Medulla oblongata (tissue), 1 donor: ENCODE measurements around the gene ARSG.
A peak's percentile ranks its signal among the peaks of the same experiment; 100 is the strongest.
"Not testable (repeated sequence)": the region's sequence is repeated elsewhere in the genome, so short reads cannot be mapped to it uniquely, and the experiment has no call there.

Experiments
- DNase-seq: peaks from one replicate; pipeline ENCODE4 v3.0.0-alpha.2; 2015; ENCODE audit errors: extremely low spot score

The ARSG gene

GRCh38 chr17:68290955-68291835 lies at the start of gene ARSG, which contains the start of gene SLC16A6:
Gene ARSG (plus strand): TSS chr17:68291495. CDS start chr17:68307494, 15,999 bp downstream.
Gene SLC16A6 (minus strand): TSS chr17:68291127. CDS start chr17:68278320, 12,807 bp downstream.
- DNase-seq: peak; percentile 43

GRCh38 chr17:68246271-68247028 lies 44.8 kb upstream of the ARSG start:
- no peak for DNase-seq

- DNase-seq: peak; percentile 96
These were observed 43.7 kb upstream of the ARSG start, which contains the start of gene AMZ2 for GRCh38 chr17:68247445-68248198. Gene AMZ2 (plus strand): TSS chr17:68248043. CDS start chr17:68250188, 2,145 bp downstream.

GRCh38 chr17:68248199-68248825 lies 43.0 kb upstream of the ARSG start:
- peak; percentile 77 for DNase-seq

- DNase-seq: peak; percentile 42
These were observed 42.4 kb upstream of the ARSG start for GRCh38 chr17:68248891-68249290.

- no peak for DNase-seq
These were observed 41.9 kb upstream of the ARSG start for GRCh38 chr17:68249354-68249765.

- DNase-seq: not testable (repeated sequence)
These were observed 37.9 kb upstream of the ARSG start for GRCh38 chr17:68253426-68253825.

GRCh38 chr17:68255151-68255550 lies 36.1 kb upstream of the ARSG start:
- DNase-seq: no peak

- DNase-seq: no peak
These were observed 35.4 kb upstream of the ARSG start for GRCh38 chr17:68255731-68256538.

GRCh38 chr17:68256701-68257100 lies 34.6 kb upstream of the ARSG start:
- DNase-seq: not testable (repeated sequence)

- DNase-seq: no peak
These were observed 33.4 kb upstream of the ARSG start for GRCh38 chr17:68257934-68258333.

- DNase-seq: not testable (repeated sequence)
These were observed 32.2 kb upstream of the ARSG start for GRCh38 chr17:68258890-68259647.

- DNase-seq: not testable (repeated sequence)
These were observed 31.7 kb upstream of the ARSG start for GRCh38 chr17:68259648-68259951.

GRCh38 chr17:68260051-68260762 lies 31.1 kb upstream of the ARSG start:
- DNase-seq: no peak

GRCh38 chr17:68262467-68262866 lies 28.8 kb upstream of the ARSG start:
- not testable (repeated sequence) for DNase-seq

GRCh38 chr17:68263101-68263681 lies 28.1 kb upstream of the ARSG start:
- peak; percentile 44 for DNase-seq

- not testable (repeated sequence) for DNase-seq
These were observed 25.5 kb upstream of the ARSG start for GRCh38 chr17:68265833-68266232.

GRCh38 chr17:68273722-68274121 lies 17.6 kb upstream of the ARSG start:
- DNase-seq: peak; percentile 35

- DNase-seq: not testable (repeated sequence)
These were observed 15.0 kb upstream of the ARSG start for GRCh38 chr17:68276339-68276738.
